HG02588 (cell line): Measurements from ENCODE around the gene THAP4.
"Not testable (repeated sequence)": the region's sequence is repeated elsewhere in the genome, so short reads cannot be mapped to it uniquely, and the experiment has no call there.

Experiments
- ATAC-seq: cut with Tn5 transposase; IDR thresholded peaks from one replicate; pipeline ENCODE4 v1.9.1; 2021; ENCODE audit warnings: mild to moderate bottlenecking, moderate library complexity; ENCODE audit not compliant: unreplicated experiment

The THAP4 gene

DNA sequence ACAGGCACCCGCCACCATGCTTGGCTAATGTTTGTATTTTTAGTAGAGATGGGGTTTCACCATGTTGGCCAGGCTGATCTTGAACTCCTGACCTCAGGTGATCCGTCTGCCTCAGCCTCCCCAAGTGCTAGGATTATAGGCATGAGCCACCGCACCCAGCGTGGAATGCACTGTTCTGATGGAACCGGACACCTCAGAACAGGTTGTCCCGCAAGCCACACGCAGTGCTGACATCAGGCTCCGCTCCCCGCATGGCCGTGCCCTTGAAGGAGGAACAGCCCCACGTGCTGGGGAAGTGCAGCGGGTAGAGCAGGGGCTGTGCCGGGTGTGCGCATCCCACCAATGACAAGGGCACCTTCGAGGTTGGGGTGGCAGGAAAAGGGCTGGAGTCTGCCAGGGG is 69.7 kb downstream of the THAP4 start:
- not testable (repeated sequence) for ATAC-seq

GRCh38 chr2:241566468-241566867 is 70.5 kb downstream of the THAP4 start:
- ATAC-seq, result no peak

GRCh38 chr2:241566021-241566420 is 70.9 kb downstream of the THAP4 start:
- ATAC-seq, result not testable (repeated sequence)

DNA sequence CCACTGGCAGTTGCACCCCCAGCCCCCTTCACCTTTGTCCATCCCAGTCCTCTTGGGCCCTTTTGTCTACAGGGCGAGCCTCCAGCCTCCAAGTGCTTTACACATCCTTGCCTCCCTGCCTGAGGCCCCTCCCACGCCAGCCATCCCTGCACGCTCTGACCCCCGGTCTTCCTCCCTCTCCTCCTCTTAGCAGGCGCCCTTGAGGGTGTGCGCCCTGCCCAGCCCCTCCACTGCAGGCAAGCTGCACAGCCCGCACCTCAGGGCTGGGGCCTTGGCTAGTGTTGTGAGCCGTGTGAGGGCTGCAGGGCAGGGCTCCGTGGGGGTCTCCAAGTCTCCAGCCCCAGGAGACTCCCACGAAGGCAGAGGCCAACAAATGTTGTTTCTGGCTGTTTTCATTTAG is 71.5 kb downstream of the THAP4 start:
- no peak for ATAC-seq

DNA sequence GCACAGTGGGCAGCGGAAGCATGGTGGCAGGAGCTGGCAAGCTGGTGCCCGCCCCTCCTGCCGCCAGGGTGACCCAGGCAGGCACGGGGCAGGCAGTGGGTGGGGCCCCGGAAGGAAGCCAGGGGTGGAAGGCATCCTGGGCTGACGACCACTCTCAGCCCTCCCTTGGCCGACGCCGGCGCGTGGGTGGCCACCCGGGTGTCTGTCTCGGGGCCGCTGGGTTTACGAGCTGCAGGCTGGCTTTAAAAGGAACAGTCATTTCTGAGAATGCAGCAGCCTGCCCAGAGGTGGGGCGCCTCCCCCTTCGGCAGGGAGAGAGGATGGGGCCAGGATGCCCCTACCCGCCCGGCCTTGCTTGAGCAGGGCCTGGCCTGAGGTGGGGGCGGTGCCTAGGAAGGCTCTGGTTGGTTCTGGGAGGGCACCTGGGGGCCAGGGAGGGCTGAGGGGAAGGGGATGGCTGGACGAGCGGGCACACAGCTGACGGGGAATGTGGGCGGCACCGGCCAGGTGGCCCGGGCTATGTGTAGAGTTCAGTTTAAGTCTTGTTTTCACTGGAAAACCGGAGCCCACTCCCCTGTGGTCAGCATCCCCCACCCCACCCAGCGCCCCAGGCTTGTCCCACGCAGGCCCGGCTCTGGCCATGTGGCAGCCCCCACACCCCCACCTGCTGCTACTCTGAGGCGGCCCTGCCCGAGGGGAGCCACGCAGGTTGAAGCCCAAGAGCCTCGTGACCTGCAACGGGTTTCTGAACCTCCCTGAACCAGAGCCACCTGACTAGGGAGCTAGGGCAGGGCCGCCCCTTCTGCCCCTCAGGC is 72.2 kb downstream of the THAP4 start:
- no peak for ATAC-seq

DNA sequence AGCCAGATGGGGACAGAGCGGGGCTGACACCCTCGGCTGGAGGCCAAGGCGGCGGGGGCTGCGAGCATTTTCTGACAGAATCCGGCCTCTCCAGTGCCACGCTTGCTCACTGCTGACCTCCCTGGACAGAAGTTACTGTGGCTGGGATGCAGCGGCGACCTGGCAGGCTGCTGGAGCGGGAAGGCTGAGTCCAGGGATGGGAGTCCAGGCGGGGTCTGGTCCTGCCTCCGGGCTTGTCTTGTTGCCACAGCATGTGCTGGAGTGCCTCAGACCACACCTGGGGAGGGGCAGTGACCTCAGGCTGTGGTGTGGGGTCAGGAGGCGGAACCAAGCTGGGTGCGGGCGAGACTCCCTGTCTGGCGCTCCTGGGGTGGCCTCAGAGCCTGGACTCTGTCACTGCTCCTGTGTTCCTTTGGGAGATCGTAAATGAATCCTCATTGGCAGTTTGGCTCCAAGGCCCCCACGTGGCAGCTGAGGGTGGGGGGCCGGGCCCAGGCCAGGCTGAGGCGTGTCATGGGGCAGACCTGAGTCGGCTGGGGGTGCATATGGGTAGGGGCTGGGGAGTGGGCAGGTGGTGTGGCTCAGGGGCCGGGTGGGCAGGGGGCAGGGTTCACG is 72.9 kb downstream of the THAP4 start:
- ATAC-seq, result no peak

DNA sequence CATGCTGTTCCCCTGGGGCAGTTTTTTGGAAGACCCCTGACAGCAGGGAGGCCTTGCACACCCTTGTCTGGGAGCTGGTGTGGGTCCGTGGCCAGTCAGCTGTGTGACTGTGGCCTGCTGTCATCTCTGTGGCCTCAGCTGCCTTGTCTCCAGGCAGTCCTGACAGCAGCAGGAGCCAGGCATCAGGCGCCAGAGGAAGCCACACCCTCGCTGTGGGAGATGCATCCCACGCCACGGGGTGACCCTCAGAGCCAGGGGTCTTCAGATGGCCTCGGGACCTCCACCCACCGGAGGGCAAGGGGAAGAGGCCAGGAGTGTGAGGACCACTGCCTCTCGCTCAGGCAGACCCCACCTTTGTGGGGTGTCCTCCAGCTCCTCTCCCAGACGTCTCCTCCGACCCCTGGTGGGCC is 73.4 kb downstream of the THAP4 start:
- no peak for ATAC-seq

GRCh38 chr2:241563031-241563507 is 73.9 kb downstream of the THAP4 start:
- no peak for ATAC-seq

DNA sequence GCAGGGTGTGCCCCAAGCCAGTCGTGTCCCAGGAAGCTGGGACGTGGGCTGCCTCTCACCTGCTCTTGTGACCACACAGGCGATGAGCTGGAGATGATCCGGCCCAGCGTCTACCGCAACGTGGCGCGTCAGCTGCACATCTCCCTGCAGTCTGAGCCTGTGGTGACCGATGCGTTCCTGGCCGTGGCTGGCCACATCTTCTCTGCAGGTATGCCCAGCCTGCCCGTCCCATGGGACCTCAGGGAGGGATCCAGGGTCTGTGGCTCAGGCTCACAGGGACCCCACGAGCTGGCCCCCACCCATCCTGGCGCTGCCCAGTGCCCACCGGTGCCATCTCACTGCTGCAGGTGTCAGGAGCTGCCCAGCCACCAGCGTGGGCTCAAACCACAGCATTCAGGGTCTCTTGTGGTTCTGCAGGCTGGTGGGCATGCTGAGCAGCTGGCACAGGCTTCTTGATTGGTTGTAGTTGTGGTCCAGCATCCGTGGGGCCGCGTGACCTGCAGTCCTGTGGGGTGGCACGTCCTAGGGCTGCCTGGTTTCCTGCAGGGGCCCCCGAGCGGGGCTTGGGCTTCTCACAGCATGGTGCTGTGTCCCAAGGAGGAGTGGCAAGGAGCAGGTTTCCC is 74.6 kb downstream of the THAP4 start:
- no peak for ATAC-seq

GRCh38 chr2:241561832-241562231 is 75.1 kb downstream of the THAP4 start:
- no peak for ATAC-seq

GRCh38 chr2:241560883-241561474 is 76.0 kb downstream of the THAP4 start:
- no peak for ATAC-seq

GRCh38 chr2:241560162-241560882 is 76.6 kb downstream of the THAP4 start:
- ATAC-seq, result no peak

- no peak for ATAC-seq
Measured at GRCh38 chr2:241559323-241560161, 77.4 kb downstream of the THAP4 start.

DNA sequence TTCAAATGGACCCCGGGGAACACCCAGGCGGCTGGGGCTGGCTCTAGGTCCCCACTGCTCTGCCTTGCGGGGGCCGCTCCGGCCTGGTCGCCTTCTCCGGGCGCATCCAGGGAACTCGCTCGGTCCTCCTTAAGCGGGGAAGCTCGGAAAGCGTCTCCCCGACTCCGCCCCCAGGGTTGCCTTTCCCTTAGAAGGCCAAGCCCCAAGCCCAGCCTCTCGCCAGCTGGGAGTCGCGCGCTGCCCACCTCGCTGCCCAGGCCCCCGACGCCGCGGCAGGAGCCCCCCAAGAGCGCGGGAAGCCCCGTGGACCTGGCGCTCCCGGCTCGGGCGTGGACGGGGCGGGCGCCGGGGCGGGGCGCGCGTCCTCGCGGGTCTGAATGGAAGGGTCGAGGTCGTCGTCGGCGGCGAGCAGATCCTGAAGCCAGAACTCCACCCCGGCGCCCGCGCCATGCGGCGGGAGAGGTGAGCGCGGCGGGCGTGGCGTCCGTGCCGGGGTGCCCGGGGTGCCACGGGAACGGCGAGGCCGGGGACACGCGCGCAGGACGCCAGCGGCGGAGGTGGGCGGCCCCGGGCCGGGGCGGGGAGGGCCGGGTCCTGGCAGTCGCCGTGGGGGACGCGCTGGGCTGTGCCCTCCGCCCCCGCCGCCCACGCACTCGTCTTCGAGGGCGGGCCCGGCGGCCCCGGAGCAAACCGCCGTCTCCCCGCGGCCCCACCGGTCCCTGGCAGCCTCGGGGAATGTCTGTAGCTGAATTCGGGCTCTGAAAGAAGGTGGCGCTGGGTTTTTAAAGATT is 78.2 kb downstream of the THAP4 start, which contains the start of gene BOK:
TSS of gene BOK (plus strand) at position 214 of the 791 bp plus-strand sequence. CDS start 739 bp downstream, outside the sequence.
- no peak for ATAC-seq

DNA sequence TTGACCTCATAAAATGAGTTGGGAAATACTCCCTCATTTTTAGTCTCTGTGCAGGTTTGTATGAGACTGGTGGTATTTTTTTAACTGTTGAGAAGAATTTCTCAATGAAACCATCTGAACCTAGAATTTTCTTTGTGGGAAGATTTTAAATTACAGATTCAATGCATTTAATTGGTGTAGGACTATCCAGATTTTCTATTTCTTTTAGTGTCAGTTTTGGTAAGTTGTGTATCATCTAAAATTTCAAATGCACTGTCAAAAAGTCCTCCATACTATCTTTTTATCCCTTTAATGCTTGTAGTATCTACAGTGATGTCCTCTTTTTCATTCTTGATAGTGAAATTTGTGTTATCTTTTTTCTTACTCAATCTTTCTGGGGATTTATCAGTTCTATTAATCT is 80.2 kb downstream of the THAP4 start:
- no peak for ATAC-seq

- no peak for ATAC-seq
Measured at GRCh38 chr2:241555711-241556110, 81.2 kb downstream of the THAP4 start.

DNA sequence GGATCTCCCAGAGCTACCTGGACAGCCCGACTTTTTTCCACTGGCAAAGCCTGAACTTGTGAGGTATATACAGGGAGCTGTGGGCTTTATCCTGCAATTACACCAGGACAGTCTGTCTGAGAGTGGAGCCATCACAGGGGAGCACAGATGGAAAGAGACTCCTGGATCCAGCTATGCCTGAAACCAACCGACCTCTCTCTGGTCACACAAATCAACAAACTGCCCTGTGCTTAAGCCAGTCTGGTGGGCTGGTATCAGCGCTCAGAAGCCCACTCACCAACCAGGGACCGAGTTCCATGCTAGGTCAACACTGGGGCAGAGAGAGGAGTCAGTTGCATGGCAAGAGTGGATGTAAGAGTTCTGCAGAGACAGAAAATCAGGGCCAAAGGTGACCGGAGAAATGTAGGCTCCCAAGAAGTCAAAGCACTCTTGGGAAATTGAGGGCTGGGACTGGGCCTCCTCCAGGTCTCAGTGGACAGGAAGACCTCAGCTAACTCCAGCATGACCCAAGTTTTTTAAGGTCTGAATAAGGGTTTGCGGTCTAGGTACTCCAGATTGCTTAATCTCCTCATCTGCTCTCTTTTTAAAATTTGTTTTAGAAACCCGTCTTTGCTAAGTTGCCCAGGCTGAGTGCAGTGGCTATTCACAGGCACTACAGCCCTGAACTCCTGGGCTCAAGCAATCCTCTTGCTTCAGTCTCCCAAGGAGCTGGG is 82.2 kb downstream of the THAP4 start:
- no peak for ATAC-seq

GRCh38 chr2:241553981-241554380 is 83.0 kb downstream of the THAP4 start:
- ATAC-seq, result no peak

- ATAC-seq, result no peak
Measured at GRCh38 chr2:241553512-241553830, 83.5 kb downstream of the THAP4 start.
